Measurements from ENCODE around the gene HLA-E. TPM values are rescaled to one million over a fixed set of nuclear protein-coding genes. Genes with fewer than 3 reads are reported as not detected.

Gene HLA-E
- total and polyA plus RNA-seq, 2 of the 13 experiments (the other 11 are each of a cell fraction or from before 2014, with no cell fraction given) = 45.2 to 90.4 TPM

DNA sequence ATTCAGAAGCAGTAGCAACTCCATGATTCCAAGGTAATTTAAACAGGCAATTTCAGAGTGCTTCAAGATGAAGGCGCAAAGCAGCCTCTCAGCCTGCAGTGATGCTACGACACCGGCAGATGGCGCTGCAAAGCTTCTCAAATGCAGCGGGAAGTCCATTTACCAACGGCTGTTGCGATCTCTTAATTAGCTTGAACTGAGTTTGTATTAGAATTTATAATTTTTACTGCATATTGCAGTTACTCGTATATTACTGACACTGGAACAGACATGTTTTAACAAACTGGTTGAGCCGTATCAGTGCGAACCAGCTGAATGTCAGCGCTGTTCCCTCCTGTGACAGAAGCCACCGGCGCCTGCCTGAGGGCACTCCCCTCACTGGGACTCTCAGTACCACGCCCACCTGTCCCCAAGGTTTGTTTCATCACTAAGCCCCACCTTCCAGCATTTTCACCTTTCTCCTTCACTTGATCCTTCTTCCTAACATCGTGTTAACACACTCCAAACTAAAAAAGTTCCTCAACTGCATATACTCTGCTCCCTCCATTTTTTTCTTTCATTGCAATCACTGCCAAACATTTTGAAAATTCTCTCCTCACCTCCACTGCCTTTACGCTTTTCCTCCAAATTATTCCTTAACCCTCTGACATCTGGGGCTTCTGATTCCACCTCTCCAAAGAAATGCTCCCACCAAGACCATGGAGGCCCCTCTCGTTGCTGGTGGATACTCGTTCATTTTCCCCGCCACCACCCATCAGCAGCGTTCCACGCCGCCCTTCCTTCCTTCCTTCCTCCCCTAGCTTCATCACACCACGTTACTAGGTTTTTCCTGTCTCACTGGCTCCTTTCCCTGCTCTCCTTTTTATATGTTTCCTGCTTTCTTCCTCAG lies 52.5 kb downstream of the HLA-E start (continued):
- TF ChIP-seq, protein P1, sequence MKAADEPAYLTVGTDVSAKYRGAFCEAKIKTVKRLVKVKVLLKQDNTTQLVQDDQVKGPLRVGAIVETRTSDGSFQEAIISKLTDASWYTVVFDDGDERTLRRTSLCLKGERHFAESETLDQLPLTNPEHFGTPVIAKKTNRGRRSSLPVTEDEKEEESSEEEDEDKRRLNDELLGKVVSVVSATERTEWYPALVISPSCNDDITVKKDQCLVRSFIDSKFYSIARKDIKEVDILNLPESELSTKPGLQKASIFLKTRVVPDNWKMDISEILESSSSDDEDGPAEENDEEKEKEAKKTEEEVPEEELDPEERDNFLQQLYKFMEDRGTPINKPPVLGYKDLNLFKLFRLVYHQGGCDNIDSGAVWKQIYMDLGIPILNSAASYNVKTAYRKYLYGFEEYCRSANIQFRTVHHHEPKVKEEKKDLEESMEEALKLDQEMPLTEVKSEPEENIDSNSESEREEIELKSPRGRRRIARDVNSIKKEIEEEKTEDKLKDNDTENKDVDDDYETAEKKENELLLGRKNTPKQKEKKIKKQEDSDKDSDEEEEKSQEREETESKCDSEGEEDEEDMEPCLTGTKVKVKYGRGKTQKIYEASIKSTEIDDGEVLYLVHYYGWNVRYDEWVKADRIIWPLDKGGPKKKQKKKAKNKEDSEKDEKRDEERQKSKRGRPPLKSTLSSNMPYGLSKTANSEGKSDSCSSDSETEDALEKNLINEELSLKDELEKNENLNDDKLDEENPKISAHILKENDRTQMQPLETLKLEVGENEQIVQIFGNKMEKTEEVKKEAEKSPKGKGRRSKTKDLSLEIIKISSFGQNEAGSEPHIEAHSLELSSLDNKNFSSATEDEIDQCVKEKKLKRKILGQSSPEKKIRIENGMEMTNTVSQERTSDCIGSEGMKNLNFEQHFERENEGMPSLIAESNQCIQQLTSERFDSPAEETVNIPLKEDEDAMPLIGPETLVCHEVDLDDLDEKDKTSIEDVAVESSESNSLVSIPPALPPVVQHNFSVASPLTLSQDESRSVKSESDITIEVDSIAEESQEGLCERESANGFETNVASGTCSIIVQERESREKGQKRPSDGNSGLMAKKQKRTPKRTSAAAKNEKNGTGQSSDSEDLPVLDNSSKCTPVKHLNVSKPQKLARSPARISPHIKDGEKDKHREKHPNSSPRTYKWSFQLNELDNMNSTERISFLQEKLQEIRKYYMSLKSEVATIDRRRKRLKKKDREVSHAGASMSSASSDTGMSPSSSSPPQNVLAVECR (CRISPR knock-in tag; IDR thresholded peaks at IDR 0.05; ENCODE audit: borderline replicate concordance) = peak; percentile 54; the same call in 1 of the 2 replicates
- TF ChIP-seq SALL1 (CRISPR knock-in tag; IDR thresholded peaks at IDR 0.05) (peak; percentile 22; the same call in 1 of the 2 replicates), ZNF496 (CRISPR knock-in tag; IDR thresholded peaks at IDR 0.05; ENCODE audit: insufficient replicate concordance) (no peak), MAZ (IDR thresholded peaks at IDR 0.05; ENCODE audit: borderline replicate concordance, low read depth, low read length) (peak; percentile 22; the same call in 1 of the 2 replicates), MAZ (CRISPR knock-in tag; IDR thresholded peaks at IDR 0.05; ENCODE audit: low read depth) (no peak), KMT2B (CRISPR knock-in tag; IDR thresholded peaks at IDR 0.05) (0 out of 2 replicates have a peak, but pooled peaks have one; percentile 34), ZNF234 (CRISPR knock-in tag; conservative IDR thresholded peaks at IDR 0.05) (no peak), MAFG (CRISPR knock-in tag; IDR thresholded peaks at IDR 0.05) (no peak), MIXL1 (CRISPR knock-in tag; IDR thresholded peaks at IDR 0.05) (peak; percentile 69; the same call in 1 of the 2 replicates), TCF7L2 (IDR thresholded peaks at IDR 0.05; ENCODE audit: low read depth, low read length) (no peak), HDAC1 (CRISPR knock-in tag; IDR thresholded peaks at IDR 0.05) (peak; percentile 49; the same call in 1 of the 2 replicates)
- TF ChIP-seq, protein P2, sequence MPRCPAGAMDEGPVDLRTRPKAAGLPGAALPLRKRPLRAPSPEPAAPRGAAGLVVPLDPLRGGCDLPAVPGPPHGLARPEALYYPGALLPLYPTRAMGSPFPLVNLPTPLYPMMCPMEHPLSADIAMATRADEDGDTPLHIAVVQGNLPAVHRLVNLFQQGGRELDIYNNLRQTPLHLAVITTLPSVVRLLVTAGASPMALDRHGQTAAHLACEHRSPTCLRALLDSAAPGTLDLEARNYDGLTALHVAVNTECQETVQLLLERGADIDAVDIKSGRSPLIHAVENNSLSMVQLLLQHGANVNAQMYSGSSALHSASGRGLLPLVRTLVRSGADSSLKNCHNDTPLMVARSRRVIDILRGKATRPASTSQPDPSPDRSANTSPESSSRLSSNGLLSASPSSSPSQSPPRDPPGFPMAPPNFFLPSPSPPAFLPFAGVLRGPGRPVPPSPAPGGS (CRISPR knock-in tag; IDR thresholded peaks at IDR 0.05) = no peak
- TF ChIP-seq, protein P3, sequence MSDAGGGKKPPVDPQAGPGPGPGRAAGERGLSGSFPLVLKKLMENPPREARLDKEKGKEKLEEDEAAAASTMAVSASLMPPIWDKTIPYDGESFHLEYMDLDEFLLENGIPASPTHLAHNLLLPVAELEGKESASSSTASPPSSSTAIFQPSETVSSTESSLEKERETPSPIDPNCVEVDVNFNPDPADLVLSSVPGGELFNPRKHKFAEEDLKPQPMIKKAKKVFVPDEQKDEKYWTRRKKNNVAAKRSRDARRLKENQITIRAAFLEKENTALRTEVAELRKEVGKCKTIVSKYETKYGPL (CRISPR knock-in tag; IDR thresholded peaks at IDR 0.05) = no peak
- TF ChIP-seq, protein P4, sequence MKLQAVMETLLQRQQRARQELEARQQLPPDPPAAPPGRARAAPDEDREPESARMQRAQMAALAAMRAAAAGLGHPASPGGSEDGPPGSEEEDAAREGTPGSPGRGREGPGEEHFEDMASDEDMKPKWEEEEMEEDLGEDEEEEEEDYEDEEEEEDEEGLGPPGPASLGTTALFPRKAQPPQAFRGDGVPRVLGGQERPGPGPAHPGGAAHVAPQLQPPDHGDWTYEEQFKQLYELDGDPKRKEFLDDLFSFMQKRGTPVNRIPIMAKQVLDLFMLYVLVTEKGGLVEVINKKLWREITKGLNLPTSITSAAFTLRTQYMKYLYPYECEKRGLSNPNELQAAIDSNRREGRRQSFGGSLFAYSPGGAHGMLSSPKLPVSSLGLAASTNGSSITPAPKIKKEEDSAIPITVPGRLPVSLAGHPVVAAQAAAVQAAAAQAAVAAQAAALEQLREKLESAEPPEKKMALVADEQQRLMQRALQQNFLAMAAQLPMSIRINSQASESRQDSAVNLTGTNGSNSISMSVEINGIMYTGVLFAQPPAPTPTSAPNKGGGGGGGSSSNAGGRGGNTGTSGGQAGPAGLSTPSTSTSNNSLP (IDR thresholded peaks at IDR 0.05; ENCODE audit: low read depth, low read length) = 0 out of 2 replicates have a peak, but pooled peaks have one; percentile 35
- TF ChIP-seq, protein P5, sequence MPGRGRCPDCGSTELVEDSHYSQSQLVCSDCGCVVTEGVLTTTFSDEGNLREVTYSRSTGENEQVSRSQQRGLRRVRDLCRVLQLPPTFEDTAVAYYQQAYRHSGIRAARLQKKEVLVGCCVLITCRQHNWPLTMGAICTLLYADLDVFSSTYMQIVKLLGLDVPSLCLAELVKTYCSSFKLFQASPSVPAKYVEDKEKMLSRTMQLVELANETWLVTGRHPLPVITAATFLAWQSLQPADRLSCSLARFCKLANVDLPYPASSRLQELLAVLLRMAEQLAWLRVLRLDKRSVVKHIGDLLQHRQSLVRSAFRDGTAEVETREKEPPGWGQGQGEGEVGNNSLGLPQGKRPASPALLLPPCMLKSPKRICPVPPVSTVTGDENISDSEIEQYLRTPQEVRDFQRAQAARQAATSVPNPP (CRISPR knock-in tag; IDR thresholded peaks at IDR 0.05) = no peak
- TF ChIP-seq, protein P6, sequence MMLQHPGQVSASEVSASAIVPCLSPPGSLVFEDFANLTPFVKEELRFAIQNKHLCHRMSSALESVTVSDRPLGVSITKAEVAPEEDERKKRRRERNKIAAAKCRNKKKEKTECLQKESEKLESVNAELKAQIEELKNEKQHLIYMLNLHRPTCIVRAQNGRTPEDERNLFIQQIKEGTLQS (CRISPR knock-in tag; IDR thresholded peaks at IDR 0.05) = no peak
